SJSA1 (cell line): ENCODE data around the gene EXOC2. TPM values are rescaled to one million over a fixed set of nuclear protein-coding genes. Genes with fewer than 3 reads are reported as not detected.

ENCODE experiments used
- DNase-seq, 2 experiments: peaks; one replicate each; pipeline ENCODE4 v3.0.0-alpha.2; 2015 to 2020; ENCODE audit warnings: low spot score in 2 of 2, low read depth in 1 of 2
- H3K27ac ChIP-seq: fragments of 250-450 bp; sonication (Bioruptor Pico); 2 replicates; pipeline ENCODE4 v1.5.1; 2020; ENCODE audit warnings: mild to moderate bottlenecking, moderate library complexity
- H3K27me3 ChIP-seq: fragments of 250-450 bp; sonication (Bioruptor Pico); replicated peaks from 2 replicates; pipeline ENCODE4 v1.5.1; 2020; ENCODE audit warnings: mild to moderate bottlenecking, moderate library complexity
- H3K36me3 ChIP-seq: fragments of 250-450 bp; sonication (Bioruptor Pico); 2 replicates; pipeline ENCODE4 v1.5.1; 2020; ENCODE audit warnings: mild to moderate bottlenecking
- H3K4me1 ChIP-seq: fragments of 250-450 bp; sonication (Bioruptor Pico); replicated peaks from 2 replicates; pipeline ENCODE4 v1.6.1; 2021; ENCODE audit warnings: mild to moderate bottlenecking
- H3K4me3 ChIP-seq: fragments of 250-450 bp; sonication (Bioruptor Pico); 2 replicates; pipeline ENCODE4 v1.5.1; 2020; ENCODE audit warnings: mild to moderate bottlenecking
- H3K9me3 ChIP-seq: fragments of 250-450 bp; sonication (Bioruptor Pico); replicated peaks from 2 replicates; pipeline ENCODE4 v1.5.1; 2020; ENCODE audit warnings: mild to moderate bottlenecking
- total RNA-seq: library from RNA; depleted of rRNA; stranded (reverse); fragments of >200 nt; shearing (Covaris generic); gene quantifications from 2 replicates; pipeline ENCODE4 v1.2.3, GENCODE V29; 2014

The EXOC2 gene
- total RNA-seq, 1 experiment from 2014 or later = 86.5 TPM

- Histone ChIP-seq H3K4me3 (no peak within 1 kb of the TSS), H3K27ac (peak within 1 kb of the TSS; percentile 67), H3K36me3 (peaks cover 46% of the 10 kb centered on the region), H3K27me3 (no peaks in the 10 kb centered on the region), H3K9me3 (0 out of 2 replicates have a peak, but pooled peaks cover 2% of the 10 kb centered on the region), H3K4me1 (peaks cover 47% of the 10 kb centered on the region)
- DNase-seq = no peak
These were observed 36.3 kb downstream of the EXOC2 start, which contains the start of gene HUS1B for GRCh38 chr6:656460-657252. TSS of gene HUS1B (minus strand) at chr6:657100. CDS start at chr6:656944, 156 bp downstream.

DNA sequence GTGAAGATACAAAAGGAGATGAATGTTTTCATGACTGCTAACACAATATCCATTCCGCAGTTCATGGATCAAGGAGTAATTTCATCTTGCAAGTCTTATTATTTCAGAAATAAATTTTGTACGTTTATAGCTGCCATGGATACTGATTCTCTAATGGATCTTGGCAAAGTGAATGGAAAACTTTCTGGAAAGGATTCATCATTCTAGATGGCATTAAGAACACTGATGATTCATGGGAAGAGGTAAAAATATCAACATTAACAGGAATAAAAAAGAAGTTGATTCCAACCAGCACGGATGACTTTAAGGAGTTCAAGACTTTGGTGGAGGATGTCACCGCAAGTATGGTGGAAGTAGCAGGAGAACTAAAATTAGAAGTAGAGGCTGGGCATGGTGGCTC is 38.8 kb downstream of the EXOC2 start:
- H3K36me3 ChIP-seq = peaks cover 37% of the 10 kb centered on the region
- no peak for DNase-seq
- H3K4me3 ChIP-seq = no peak overlapping the region

GRCh38 chr6:652865-653264 is 40.1 kb downstream of the EXOC2 start:
- Histone ChIP-seq H3K27ac (no peak overlapping the region), H3K9me3 (0 out of 2 replicates have a peak, but pooled peaks cover 2% of the 10 kb centered on the region), H3K4me3 (no peak overlapping the region), H3K4me1 (peaks cover 18% of the 10 kb centered on the region), H3K36me3 (peaks cover 36% of the 10 kb centered on the region), H3K27me3 (no peaks in the 10 kb centered on the region)
- no peak for DNase-seq

More for the DNA sequence above, 38.8 kb downstream of the EXOC2 start:
- Histone ChIP-seq H3K27ac (no peak overlapping the region), H3K27me3 (no peaks in the 10 kb centered on the region), H3K9me3 (0 out of 2 replicates have a peak, but pooled peaks cover 2% of the 10 kb centered on the region), H3K4me1 (peaks cover 30% of the 10 kb centered on the region)

GRCh38 chr6:650098-650497 is 42.8 kb downstream of the EXOC2 start:
- Histone ChIP-seq H3K4me1 (peaks cover 11% of the 10 kb centered on the region; the same call in 1 of the 2 replicates), H3K4me3 (no peak overlapping the region), H3K36me3 (peaks cover 18% of the 10 kb centered on the region), H3K27me3 (no peaks in the 10 kb centered on the region), H3K9me3 (0 out of 2 replicates have a peak, but pooled peaks cover 2% of the 10 kb centered on the region), H3K27ac (no peak overlapping the region)
- DNase-seq = no peak

GRCh38 chr6:642805-643204 is 50.1 kb downstream of the EXOC2 start:
- Histone ChIP-seq H3K4me3 (no peak overlapping the region), H3K27me3 (no peaks in the 10 kb centered on the region), H3K36me3 (peaks cover 2% of the 10 kb centered on the region), H3K9me3 (no peaks in the 10 kb centered on the region), H3K4me1 (no peaks in the 10 kb centered on the region), H3K27ac (no peak overlapping the region)
- no peak for DNase-seq

DNA sequence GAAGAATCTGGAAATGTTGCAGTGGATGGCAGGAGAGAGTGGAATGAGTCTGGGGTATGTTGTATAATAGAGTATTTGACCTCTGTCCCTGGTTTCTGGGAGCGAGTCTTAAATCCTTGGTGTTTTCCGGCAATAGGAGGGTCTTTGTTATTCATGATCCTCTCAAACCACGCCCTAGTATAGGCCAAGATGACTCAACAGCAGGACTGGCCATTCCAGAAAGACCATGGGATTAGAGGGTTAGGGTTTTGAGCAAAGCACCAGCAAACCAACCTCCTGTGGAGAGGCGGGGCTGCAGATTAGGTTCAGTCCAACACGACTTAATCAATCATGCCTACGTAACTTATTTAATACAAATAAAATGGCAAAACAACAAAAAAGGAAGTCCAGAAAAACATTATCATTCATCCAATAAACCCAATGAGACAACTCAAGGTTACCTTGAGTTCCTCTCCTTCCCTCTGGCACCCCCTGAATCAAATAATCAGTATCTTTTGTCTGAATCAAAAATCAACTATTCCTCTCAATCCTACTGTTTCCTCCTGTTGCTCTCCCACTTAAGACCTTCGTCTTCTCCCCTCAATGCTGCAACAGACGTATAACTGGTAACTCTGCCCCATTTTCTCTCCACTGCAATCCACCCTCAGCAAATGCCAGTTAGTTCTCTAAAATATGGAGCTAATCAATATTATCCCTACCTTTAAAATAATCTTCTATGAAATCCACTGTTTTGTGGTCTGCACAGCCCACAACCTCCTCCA is 51.5 kb downstream of the EXOC2 start:
- no peak overlapping the region for H3K4me3 ChIP-seq
- DNase-seq = no peak
- H3K27me3 ChIP-seq = no peaks in the 10 kb centered on the region
- H3K27ac ChIP-seq = no peak overlapping the region
- H3K36me3 ChIP-seq = peaks cover 16% of the 10 kb centered on the region
- H3K9me3 ChIP-seq = no peaks in the 10 kb centered on the region
- H3K4me1 ChIP-seq = no peaks in the 10 kb centered on the region

DNA sequence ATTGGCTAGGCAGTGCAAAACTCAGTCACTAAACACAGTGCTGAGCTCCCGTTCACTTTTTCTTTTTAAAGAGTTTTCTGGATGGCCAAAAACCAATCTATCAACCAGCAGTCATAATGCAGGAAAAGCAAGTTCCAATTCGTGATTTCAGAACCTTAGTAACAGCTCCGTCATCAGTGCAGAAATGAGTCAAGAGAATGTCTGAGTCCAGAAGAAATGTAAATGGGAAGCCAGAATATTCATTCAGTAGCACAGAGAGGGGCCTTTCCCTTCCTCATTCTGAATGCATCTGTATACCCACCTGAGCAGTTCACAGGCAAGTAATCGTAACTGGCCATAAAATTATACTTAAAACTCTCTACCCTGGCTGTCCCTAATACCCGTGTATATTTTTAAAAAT is 56.5 kb downstream of the EXOC2 start:
- Histone ChIP-seq H3K36me3 (peaks cover 56% of the 10 kb centered on the region), H3K27ac (no peak overlapping the region), H3K27me3 (no peaks in the 10 kb centered on the region), H3K9me3 (no peaks in the 10 kb centered on the region), H3K4me3 (no peak overlapping the region), H3K4me1 (no peaks in the 10 kb centered on the region; the same call in 1 of the 2 replicates)
- DNase-seq = no peak

- no peaks in the 10 kb centered on the region for H3K27me3 ChIP-seq
- no peak overlapping the region for H3K4me3 ChIP-seq
- H3K4me1 ChIP-seq = no peaks in the 10 kb centered on the region; the same call in 1 of the 2 replicates
- H3K36me3 ChIP-seq = peaks cover 56% of the 10 kb centered on the region
- H3K27ac ChIP-seq = no peak overlapping the region
- no peak for DNase-seq
- no peaks in the 10 kb centered on the region for H3K9me3 ChIP-seq
These were observed 57.7 kb downstream of the EXOC2 start for GRCh38 chr6:635233-635632.

- H3K9me3 ChIP-seq = no peaks in the 10 kb centered on the region
- H3K4me3 ChIP-seq = no peak overlapping the region
- H3K27me3 ChIP-seq = no peaks in the 10 kb centered on the region
- H3K27ac ChIP-seq = no peak overlapping the region
- peaks cover 56% of the 10 kb centered on the region for H3K36me3 ChIP-seq
- DNase-seq = no peak
- no peaks in the 10 kb centered on the region; the same call in 1 of the 2 replicates for H3K4me1 ChIP-seq
These were observed 59.3 kb downstream of the EXOC2 start for GRCh38 chr6:633611-634010.

DNA sequence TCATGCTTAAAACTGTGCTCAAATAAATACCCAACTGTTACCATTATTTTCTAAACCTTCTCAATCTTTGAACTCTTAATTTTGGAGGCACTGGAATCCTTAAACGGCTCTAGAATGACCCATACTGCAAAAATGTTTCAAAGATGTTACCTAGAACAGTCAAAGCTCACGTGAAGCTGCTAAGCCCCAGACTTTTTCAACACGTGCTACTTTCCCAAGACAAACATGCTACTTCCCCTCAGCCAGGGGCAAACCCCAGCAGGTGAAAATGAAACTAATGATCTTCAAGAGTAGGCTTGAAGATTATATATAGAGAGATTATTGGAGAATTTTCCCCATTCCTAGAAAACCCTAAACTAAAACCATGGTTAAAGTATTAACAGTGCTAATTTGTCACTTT is 64.2 kb downstream of the EXOC2 start:
- no peaks in the 10 kb centered on the region for H3K27me3 ChIP-seq
- no peak overlapping the region for H3K4me3 ChIP-seq
- H3K27ac ChIP-seq = no peak overlapping the region
- no peak for DNase-seq
- peaks cover 24% of the 10 kb centered on the region for H3K4me1 ChIP-seq
- no peaks in the 10 kb centered on the region for H3K9me3 ChIP-seq
- H3K36me3 ChIP-seq = peaks cover 42% of the 10 kb centered on the region

GRCh38 chr6:626236-626635 is 66.7 kb downstream of the EXOC2 start:
- H3K27me3 ChIP-seq = no peaks in the 10 kb centered on the region
- H3K9me3 ChIP-seq = no peaks in the 10 kb centered on the region
- peaks cover 29% of the 10 kb centered on the region for H3K4me1 ChIP-seq
- peak; percentile 89 to 93 for DNase-seq
- H3K36me3 ChIP-seq = peaks cover 36% of the 10 kb centered on the region
- peak overlapping the region; percentile 83 for H3K27ac ChIP-seq
- H3K4me3 ChIP-seq = no peak overlapping the region

- Histone ChIP-seq H3K4me3 (no peak overlapping the region), H3K36me3 (peaks cover 47% of the 10 kb centered on the region), H3K27me3 (no peaks in the 10 kb centered on the region), H3K4me1 (peaks cover 29% of the 10 kb centered on the region), H3K27ac (no peak overlapping the region), H3K9me3 (no peaks in the 10 kb centered on the region)
- peak in 1 of 2 experiments; percentile 39 for DNase-seq
These were observed 68.0 kb downstream of the EXOC2 start for GRCh38 chr6:624979-625378.

DNA sequence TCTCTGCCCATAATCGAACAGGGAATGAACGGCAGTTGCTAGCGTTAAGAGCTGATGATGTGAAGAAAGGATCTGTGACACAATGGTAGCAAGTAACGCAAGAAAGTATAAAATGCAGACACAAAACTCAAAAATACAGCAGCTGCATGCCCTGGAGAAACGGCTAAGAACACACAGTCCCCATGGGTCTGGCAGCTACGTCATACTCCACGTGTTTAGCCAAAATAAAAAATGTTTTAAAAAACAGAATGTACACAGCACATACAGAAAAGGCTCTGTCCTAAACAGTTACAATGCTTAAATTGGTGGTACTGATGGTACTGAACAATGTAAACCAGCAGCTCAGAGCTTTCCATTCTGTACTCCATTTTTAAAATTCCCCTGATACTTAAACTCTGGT is 70.5 kb downstream of the EXOC2 start:
- no peak overlapping the region for H3K27ac ChIP-seq
- peaks cover 29% of the 10 kb centered on the region for H3K4me1 ChIP-seq
- no peak overlapping the region for H3K4me3 ChIP-seq
- H3K27me3 ChIP-seq = no peaks in the 10 kb centered on the region
- no peak for DNase-seq
- peaks cover 55% of the 10 kb centered on the region for H3K36me3 ChIP-seq
- no peaks in the 10 kb centered on the region for H3K9me3 ChIP-seq

- no peak overlapping the region for H3K4me3 ChIP-seq
- H3K9me3 ChIP-seq = no peaks in the 10 kb centered on the region
- no peak for DNase-seq
- H3K27me3 ChIP-seq = no peaks in the 10 kb centered on the region
- H3K4me1 ChIP-seq = peaks cover 23% of the 10 kb centered on the region
- no peak overlapping the region for H3K27ac ChIP-seq
- H3K36me3 ChIP-seq = peaks cover 59% of the 10 kb centered on the region
These were observed 71.0 kb downstream of the EXOC2 start for GRCh38 chr6:621931-622330.
